DMS53 treated with DMSO at 0.1 percent for 48 hours (cell line): ENCODE measurements around the gene IGF2R.
"Not testable (repeated sequence)": the region's sequence is repeated elsewhere in the genome, so short reads cannot be mapped to it uniquely, and the experiment has no call there.

ENCODE experiments used
- DNase-seq: peaks from one replicate; lab custom pipeline; 2025; ENCODE audit not compliant: unreplicated experiment; lab: John Stamatoyannopoulos, UW

Gene IGF2R

GRCh38 chr6:159952289-159953005, 16.4 kb upstream of the IGF2R start:
- no peak for DNase-seq

GRCh38 chr6:159953091-159953601, 15.7 kb upstream of the IGF2R start:
- no peak for DNase-seq

DNA sequence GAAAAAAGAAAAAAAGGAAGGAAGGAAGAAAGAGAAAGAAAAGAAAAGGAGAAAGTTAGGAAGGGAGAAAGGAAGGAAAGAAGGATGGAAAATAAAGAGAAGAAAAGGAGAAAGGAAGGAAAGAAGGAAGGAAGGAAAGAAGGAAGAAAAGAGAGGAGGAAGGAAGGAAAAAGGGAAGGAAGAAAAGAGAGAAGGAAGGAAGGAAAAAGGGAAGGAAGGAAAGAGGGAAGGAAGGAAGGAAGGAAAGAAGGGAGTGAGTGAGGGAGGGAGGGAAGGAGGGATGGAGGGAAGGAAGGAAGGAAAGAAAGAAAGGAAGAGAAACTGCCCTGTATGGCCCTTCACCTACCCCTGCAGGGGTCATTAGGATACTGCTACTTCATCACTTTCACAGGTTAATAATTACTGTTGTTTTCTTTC, 12.9 kb upstream of the IGF2R start:
- DNase-seq = no peak

GRCh38 chr6:159957071-159957673, 11.7 kb upstream of the IGF2R start:
- no peak for DNase-seq

GRCh38 chr6:159959165-159959975, 9.5 kb upstream of the IGF2R start:
- DNase-seq = no peak

DNA sequence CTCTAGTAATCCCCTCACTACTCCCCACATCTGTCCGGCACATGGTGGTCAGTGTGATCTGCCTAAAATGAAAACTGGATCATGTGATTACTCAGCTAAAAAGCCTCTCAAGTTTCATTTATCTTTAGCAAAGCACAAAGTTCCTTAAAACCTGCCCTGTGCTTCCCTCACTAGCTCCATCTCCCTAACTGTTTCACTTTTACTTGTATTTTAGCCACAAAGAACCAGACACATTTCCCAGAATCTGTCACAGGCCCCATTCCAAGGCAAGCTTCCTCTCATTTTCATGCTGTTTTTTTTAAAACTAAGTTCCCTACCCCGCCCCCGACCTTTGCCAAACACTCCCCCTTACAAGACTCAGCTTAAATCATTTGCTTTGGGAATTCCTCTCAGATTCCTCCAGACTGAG, 8.9 kb upstream of the IGF2R start:
- no peak for DNase-seq

GRCh38 chr6:159960485-159960884, 8.4 kb upstream of the IGF2R start:
- DNase-seq = no peak

- DNase-seq = no peak
Measured at GRCh38 chr6:159961528-159961927, 7.4 kb upstream of the IGF2R start.

GRCh38 chr6:159963111-159963510, 5.8 kb upstream of the IGF2R start:
- no peak for DNase-seq

DNA sequence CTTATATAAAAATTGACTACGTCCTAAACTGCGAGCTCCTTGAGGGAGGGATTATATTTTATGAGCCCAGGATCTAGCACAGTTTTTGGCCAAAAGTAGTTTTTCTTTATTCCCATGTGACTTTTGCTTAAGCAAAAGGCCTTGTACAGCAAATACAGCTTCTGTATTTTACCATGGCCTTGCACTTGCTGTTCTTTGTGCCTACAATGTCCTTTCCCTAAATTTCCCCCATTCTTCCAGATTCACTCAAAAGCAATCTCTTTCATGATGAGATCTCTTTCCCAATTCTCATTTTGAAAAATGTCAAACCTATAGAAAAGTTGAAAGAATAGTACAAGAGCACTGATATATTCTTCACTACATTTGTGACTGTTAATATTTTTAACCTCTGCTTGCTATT, 4.8 kb upstream of the IGF2R start:
- DNase-seq = no peak

GRCh38 chr6:159966339-159966738, 2.5 kb upstream of the IGF2R start:
- no peak for DNase-seq

GRCh38 chr6:159966981-159967380, 1.9 kb upstream of the IGF2R start:
- no peak for DNase-seq

DNA sequence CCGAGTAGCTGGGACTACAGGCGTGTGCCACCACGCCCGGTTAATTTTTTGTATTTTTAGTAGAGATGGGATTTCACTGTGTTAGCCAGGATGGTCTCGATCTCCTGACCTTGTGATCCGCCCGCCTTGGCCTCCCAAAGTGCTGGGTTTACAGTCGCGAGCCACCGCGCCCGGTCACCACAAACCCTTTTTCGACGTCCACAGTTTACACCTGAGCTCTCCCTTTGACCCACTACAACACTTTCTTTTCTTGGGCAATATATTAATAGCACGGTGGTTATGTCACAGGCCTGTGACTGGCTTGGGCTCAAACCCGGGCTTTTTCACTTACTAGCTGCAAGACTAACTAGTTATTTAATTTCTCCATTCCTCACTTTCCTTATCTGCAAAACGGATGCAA, 1.3 kb upstream of the IGF2R start:
- DNase-seq = not testable (repeated sequence)

DNA sequence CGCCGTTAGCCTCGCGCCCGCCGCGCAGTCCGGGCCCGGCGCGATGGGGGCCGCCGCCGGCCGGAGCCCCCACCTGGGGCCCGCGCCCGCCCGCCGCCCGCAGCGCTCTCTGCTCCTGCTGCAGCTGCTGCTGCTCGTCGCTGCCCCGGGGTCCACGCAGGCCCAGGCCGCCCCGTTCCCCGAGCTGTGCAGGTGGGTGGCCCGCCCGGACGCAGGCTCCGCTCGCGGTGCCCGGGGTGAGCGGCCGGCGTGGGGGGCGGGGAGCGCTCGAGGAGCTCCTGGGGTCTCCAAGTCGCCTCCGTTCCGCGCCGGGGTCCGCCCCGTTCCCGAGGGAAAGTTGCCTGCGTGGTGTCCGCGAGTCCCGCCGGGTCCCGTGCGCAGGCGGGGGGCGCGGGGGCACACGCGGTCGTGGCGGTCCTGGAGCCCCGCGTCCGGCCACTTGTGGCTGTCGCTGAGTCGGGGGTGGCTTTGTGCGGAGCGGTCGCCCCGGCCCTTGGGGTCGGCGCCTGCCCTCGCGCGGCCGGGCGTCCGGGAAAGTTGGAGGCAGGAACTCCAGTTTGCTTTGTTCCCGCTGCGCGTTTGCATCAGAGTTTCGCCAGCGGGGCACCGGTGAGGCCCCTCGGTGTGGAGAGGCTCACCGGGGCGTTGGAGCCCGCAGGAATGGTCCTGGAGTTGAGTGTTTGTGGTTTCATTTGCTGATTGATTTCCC, 476 bp downstream of the IGF2R start:
- no peak for DNase-seq

DNA sequence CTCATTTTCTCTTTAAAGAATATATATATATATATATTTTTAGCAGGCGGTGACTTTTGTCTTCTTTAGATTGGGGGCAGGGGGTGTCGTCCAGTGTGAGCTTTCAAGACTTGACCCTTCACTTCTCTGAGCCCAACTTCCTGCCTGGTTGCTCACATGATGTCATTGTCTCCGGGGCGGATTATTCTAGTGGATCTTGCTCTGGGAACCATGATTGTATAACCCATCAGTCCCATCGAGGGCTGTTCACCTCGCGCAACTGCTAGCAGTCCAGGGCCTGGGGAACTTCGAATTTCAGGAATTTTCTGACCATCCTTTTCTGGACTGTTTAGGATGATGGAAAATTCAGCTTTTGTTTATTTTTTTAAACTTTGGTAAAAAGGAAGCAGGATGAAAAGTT, 1.0 kb downstream of the IGF2R start:
- peak; percentile 55 for DNase-seq

DNA sequence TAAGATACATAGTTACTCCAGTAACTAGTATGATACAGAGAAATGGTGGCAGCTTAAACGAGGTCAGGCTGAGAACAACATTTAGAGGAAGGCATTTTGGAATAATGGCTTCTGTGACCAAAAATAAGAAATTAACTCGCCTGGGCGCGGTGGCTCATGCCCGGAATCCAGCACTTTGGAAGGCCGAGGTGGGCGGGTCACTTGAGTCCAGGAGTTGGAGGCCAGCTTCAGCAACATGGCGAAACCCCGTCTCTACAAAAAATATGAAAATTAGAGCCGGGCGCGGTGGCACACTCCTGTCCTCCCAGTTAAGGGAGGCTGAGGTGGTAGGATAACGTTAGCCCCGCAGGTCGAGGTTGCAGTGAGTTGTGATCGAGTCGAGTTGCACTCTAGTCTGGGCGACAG, 1.8 kb downstream of the IGF2R start:
- DNase-seq = no peak

GRCh38 chr6:159971341-159972178, 2.7 kb downstream of the IGF2R start:
- DNase-seq = no peak

- DNase-seq = no peak
Measured at GRCh38 chr6:159972506-159973268, 3.8 kb downstream of the IGF2R start.

DNA sequence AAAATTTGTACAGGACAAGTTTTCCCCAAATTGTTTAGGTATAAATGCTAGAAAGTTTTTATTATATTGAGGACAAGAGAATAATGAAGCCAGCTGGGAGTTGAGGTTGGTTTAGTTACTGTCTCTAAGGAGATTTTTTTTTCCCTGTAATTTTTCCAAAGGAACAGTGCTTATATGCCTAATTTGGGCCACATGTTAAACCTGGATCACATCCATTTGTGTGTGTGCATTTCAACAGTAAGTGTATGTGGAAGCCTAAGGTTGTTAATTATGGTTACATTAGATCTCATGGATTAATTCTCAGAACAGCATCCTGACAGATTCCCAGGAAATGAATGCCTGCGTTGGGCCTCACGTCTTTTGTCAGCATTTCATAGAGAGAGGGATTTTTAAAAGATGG, 4.5 kb downstream of the IGF2R start:
- DNase-seq = no peak

DNA sequence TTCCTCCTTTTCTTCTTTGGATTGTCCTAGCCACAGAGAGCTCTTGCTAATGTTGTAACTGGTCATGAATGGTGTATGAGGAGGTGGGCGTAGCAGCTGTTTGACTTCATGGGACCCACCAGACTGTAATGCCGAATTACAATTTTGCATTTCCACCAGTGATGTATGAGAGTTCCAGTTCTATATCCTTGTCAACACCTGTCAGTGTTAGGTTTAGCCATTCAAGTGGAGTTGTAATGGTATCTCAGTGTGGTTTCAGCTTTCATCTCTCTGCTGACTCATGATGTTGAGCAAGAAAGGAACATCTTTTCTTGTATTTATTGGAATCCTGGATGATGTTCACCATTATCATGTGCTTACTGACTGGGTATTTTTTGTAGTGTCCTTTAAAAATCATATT, 5.1 kb downstream of the IGF2R start:
- DNase-seq = peak; percentile 83
